NCI-H69 (cell line): ENCODE data around the gene RBM12.
A peak's percentile ranks its signal among the peaks of the same experiment; 100 is the strongest.
"Not testable (repeated sequence)": the region's sequence is repeated elsewhere in the genome, so short reads cannot be mapped to it uniquely, and the experiment has no call there.

Experiments used
- DNase-seq: peaks from one replicate; lab custom pipeline; 2025; lab: John Stamatoyannopoulos, UW

Gene RBM12

GRCh38 chr20:35698298-35699126 is 33.8 kb upstream of the RBM12 start:
- peak; percentile 66 for DNase-seq

GRCh38 chr20:35697696-35698297 is 33.1 kb upstream of the RBM12 start:
- no peak for DNase-seq

DNA sequence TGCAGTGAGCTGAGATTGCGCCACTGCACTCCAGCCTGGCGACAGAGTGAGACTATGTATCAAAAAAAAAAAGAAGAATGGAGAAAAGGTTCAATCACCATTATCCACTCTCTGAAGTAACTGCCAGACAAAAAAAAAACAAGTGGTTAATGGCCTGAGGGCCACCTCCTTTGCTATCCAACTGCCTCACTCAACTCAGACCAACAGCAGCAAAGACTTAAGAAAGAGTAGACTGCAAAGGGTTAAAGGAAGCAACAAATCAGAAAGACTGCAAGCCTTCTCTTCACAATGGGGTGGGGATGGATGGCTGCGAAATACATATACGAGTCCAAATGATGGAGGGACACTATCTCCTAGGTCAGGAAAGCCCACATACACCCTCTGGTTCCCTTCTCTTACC is 31.3 kb upstream of the RBM12 start:
- no peak for DNase-seq

DNA sequence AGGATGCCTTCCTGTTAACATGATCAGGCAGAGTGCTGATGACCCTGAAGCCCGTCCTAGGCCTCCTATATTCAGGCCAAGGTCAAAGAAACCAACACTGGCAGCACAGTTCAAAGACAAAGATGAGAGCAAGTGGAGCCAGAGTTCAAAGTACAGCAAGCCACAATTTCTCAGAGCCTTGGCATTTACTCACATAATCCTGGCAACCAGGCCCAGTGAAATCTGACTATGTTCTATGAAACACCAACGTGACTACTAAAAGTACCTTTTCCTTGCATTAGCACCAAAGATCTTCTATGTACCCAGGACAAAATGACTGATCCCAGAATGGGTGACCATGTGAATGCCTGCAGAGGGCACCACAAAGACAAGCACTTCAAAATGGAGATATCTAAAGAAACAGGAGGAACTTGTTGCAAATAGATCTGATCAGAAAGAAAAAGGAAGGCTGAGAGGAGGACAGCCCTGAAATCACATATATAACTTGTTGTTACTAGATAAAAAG is 30.6 kb upstream of the RBM12 start:
- no peak for DNase-seq

DNA sequence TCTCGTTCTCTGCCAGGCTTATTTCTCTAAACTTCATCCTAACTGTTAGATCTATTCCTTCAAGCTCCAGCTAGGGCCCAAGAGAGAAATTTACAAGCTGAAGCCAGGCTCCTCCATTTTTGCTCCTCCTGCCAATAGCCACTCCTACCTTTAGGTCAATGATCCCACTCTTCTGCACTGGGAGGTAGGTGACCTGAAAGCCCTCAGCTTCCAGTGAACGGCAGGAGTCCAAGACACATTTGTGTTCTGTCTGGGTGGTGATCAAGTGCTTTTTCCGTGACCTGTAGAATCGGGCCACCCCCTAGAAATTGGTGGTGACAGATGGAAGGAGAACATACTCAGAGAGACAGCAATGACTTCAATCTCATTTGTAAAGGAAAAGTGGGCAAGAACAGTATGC is 25.6 kb upstream of the RBM12 start:
- no peak for DNase-seq

DNA sequence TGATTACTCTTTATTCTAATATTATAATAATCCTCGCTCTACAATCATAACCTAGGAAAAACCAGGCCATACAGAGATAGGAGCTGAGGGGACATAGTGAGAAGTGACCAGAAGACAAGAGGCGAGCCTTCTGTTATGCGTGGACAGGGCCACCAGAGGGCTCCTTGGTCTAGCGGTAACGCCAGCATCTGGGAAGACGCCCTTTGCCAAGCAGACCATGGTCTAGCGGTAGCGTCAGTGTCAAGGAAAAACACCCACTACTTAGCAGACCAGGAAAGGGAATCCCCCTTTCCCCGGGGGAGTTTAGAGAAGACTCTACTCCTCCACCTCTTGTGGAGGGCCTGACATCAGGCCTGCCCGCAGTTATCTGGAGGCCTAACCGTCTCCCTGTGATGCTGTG is 22.2 kb upstream of the RBM12 start:
- peak; percentile 18 for DNase-seq

GRCh38 chr20:35685368-35685767 is 20.7 kb upstream of the RBM12 start:
- DNase-seq: not testable (repeated sequence)

DNA sequence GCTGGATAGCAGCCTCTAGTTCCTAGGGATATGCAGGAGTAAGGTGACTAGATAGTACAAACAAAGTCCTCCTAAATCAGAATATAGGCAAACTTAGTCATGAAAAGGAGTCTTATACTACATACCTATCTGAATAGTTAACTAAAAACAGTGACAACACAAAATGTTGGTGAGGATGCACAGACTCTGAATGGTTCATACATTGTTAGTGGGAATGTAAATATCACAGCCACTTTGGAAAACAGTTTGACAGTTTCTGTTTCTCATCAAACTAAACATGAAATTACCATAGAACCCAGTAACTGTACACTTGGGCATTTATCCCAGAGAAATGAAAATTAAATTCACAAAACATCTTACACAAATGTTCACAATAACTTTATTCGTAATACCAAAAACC is 17.3 kb upstream of the RBM12 start:
- no peak for DNase-seq

- no peak for DNase-seq
Observed at GRCh38 chr20:35680452-35681183, 15.9 kb upstream of the RBM12 start.

GRCh38 chr20:35674921-35675320 is 10.2 kb upstream of the RBM12 start:
- no peak for DNase-seq

DNA sequence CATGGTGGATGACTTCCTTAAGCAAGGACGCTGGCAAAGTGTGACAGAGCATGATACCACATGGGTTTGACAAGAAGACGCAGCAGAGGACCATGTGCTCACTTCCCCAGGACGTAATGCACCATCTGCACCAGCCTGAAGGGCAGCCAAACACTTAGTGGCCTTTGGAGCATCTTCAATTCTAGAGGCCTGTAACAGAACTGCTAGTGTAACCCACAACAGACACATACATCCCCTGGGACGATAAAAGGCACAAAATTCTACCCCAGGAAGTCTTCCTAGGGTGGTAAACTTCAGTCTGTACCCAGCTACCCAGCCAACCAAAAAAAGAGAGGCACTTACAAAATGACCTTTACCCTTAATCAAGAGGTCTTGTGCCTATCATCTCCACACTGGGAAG is 9.2 kb upstream of the RBM12 start:
- DNase-seq: no peak

DNA sequence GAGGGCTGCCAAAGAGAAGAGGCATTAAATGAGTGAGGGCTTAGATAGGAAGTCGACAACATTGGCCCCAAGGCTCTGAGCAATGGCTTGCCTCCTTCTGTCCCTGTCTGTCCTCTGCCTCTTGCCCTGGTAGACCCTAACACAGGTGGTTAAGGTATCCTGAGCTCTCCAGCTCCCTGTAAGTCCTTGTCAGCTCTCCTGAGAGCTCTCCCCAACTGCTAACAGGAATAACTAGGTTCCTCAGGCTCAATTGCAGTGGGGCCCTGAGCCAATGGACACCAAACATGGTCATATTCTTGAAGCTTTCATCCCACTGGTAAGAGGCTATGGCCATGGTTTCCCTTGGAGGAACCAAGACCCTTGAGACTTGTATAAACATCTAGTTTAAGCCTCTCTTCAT is 5.0 kb upstream of the RBM12 start:
- no peak for DNase-seq

- no peak for DNase-seq
Observed at GRCh38 chr20:35669221-35669620, 4.5 kb upstream of the RBM12 start.

GRCh38 chr20:35665949-35666288 is 1.2 kb upstream of the RBM12 start:
- no peak for DNase-seq

- peak; percentile 79 for DNase-seq
Observed at GRCh38 chr20:35663516-35664465, 909 bp downstream of the RBM12 start.

DNA sequence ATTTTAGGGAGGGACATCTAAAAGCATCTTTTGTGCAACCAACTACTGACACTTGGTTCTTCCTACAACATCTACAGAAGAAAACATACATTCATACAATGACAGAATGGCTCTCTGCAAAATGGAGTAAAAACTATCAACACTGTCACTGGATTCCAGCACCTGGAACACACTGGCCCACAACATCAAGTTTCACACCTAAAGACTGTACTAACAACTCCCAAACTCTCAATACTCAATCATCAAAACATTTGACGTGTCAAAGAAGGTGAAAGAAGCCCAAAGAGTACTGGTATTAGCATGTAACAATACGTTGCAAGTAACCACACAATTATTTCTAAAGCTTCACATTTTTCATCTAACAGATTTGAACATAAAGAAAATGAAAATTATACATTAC is 2.1 kb downstream of the RBM12 start:
- DNase-seq: no peak

DNA sequence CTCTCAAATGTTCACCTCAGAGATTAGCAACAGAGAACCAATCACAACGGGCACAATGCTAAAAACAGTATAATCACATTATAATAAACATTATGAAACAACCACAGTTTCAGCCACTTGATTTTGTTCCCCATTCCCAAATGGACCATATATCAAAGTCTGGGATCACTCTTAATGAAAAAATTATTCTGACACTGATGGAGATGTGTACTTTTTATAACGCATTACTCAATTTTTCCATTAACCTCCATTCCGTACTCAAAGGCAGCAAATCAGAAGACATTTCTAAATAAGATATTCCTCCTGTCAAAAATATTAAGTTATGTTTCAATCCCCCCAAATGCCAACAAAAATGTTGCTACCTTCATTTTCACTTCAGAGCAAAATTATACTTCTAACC is 2.8 kb downstream of the RBM12 start:
- no peak for DNase-seq

- no peak for DNase-seq
Observed at GRCh38 chr20:35661053-35661452, 3.6 kb downstream of the RBM12 start.

DNA sequence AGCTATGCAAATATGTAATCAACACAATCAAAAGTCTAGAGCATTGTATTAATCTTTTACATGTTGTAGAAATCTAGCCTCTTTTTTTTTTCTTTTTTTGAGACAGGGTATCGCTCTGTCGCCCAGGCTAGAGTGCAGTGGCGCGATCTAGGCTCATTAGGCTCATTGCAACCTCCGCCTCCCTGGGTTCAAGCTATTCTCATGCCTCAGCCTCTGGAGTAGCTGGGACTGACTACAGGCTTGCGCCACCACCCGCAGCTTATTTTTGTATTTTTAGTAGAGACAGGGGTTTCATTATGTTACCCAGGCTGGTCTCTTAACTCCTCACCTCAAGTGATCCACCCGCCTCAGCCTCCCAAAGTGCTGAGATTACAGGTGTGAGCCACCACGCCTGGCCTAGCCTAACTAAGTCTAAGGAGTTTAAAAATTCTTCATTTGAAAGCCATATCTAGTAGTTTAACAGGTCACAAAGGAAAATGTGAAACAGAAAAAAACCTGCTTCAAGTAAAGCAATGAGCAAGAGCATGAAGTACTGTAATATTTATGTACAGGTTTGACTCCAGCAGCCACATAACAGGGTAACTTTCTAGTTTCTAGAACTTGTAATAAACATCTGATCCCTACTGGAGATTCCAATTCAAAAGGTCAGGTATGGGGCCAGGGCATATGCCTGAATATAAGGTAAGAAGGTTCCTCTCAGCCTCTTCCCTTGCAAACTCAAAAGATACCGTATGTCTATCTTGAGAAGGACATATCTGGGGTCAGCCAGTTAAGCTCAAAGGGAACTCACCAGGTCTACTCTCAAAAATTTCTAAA is 4.4 kb downstream of the RBM12 start:
- no peak for DNase-seq

DNA sequence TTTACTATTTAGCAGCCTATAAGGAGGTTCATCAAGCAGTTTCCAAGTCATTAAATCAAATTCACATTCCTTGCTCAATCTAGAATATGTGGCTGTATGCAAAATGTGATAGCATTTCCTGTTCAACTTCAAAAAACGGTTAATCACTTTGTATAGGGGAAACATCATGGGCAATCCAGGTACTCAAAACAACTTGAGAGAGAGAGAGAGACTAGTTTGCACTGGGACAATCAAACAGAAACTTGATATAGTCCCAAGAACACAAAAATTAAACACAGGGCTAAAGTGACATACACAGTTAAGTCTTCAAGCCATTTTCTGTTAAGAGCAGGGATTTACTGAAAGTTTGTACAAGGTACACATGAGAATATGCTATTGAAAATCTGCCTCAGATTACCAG is 7.4 kb downstream of the RBM12 start:
- no peak for DNase-seq

DNA sequence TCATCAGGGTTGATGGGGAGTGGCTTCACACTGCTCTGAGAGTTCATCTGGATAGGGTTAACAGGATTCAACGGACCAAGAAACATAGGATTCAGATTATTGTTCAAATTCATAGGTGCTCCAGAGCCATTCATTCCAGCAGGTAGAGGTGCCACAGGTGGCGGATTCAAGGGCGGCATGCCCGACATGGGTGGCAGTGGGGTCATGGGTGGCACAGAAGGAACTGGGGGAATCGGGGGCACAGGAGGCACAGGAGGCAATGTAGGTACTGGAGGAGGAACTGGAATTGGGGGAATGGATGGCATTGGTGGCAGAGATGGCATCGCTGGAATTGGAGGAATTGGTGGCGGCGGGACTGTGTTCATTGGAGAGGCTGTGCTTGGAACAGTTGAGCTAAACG is 10.3 kb downstream of the RBM12 start:
- no peak for DNase-seq
